HepG2 (cell line): ENCODE data around the gene CC2D1B.

Experiments used
- EZH2 ChIP-seq: conservative IDR thresholded peaks from 2 replicates; pipeline ENCODE4 v1.6.1; 2012; ENCODE audit warnings: mild to moderate bottlenecking, low read depth, low read length, moderate library complexity
- HDAC2 ChIP-seq: sonication (generic); formaldehyde crosslinking; IDR thresholded peaks from 2 replicates; pipeline ENCODE4 v1.4.0; 2020; ENCODE audit warnings: missing genetic modification reagents
- RAD21 ChIP-seq: fragments of 450-650 bp; formaldehyde crosslinking; IDR thresholded peaks from 2 replicates; pipeline ENCODE4 v1.5.0; 2020; ENCODE audit warnings: mild to moderate bottlenecking
- STAT5B ChIP-seq: sonication (generic); formaldehyde crosslinking; IDR thresholded peaks from 2 replicates; pipeline ENCODE4 v1.4.0; 2020; ENCODE audit warnings: missing genetic modification reagents
- TBX2 ChIP-seq: sonication (generic); formaldehyde crosslinking; IDR thresholded peaks from 2 replicates; pipeline ENCODE4 v1.5.0; 2020; ENCODE audit warnings: missing genetic modification reagents, mild to moderate bottlenecking, borderline replicate concordance
- ZNF891 ChIP-seq: sonication (generic); formaldehyde crosslinking; IDR thresholded peaks from 2 replicates; pipeline ENCODE4 v1.5.0; 2020; ENCODE audit warnings: mild to moderate bottlenecking, missing genetic modification reagents
- TF ChIP-seq, protein P1 (sequence below): sonication (generic); formaldehyde crosslinking; IDR thresholded peaks from 2 replicates; pipeline ENCODE4 v1.5.0; 2020; ENCODE audit warnings: mild to moderate bottlenecking, missing genetic modification reagents, moderate library complexity
- TF ChIP-seq, protein P2 (sequence below): sonication (generic); formaldehyde crosslinking; IDR thresholded peaks from 2 replicates; pipeline ENCODE4 v1.8.0; 2022; ENCODE audit warnings: missing genetic modification reagents, mild to moderate bottlenecking, moderate library complexity, borderline replicate concordance
- TF ChIP-seq, protein P3 (sequence below): IDR thresholded peaks from 2 replicates; pipeline ENCODE4 v1.6.1; 2012; ENCODE audit warnings: inconsistent platforms

DNA sequence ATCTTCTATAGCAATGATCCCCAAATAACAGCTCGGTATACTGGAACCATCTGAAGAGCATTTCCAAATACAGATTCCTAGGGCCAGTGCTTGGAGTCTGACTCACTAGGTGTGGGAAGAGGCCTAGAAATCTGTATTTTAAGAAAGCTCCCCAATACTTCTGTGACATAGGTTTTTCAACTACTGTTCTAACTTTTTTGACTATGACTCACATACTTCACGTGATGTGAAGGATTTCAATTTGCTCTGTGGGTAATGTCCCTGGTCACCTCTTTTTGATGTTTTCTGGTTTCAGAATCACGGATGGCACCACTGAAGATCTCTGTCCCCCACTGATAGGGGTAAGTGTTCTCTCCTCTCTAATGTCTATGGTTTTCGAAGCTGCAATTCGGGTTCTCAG lies 27.2 kb upstream of the CC2D1B start:
- TF ChIP-seq RAD21 (no peak), TBX2 (CRISPR knock-in tag) (no peak), EZH2 (no peak), ZNF891 (CRISPR knock-in tag) (no peak), HDAC2 (CRISPR knock-in tag) (no peak), STAT5B (CRISPR knock-in tag) (no peak)
- TF ChIP-seq, protein P1, sequence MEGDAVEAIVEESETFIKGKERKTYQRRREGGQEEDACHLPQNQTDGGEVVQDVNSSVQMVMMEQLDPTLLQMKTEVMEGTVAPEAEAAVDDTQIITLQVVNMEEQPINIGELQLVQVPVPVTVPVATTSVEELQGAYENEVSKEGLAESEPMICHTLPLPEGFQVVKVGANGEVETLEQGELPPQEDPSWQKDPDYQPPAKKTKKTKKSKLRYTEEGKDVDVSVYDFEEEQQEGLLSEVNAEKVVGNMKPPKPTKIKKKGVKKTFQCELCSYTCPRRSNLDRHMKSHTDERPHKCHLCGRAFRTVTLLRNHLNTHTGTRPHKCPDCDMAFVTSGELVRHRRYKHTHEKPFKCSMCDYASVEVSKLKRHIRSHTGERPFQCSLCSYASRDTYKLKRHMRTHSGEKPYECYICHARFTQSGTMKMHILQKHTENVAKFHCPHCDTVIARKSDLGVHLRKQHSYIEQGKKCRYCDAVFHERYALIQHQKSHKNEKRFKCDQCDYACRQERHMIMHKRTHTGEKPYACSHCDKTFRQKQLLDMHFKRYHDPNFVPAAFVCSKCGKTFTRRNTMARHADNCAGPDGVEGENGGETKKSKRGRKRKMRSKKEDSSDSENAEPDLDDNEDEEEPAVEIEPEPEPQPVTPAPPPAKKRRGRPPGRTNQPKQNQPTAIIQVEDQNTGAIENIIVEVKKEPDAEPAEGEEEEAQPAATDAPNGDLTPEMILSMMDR (CRISPR knock-in tag) = no peak
- TF ChIP-seq, protein P2, sequence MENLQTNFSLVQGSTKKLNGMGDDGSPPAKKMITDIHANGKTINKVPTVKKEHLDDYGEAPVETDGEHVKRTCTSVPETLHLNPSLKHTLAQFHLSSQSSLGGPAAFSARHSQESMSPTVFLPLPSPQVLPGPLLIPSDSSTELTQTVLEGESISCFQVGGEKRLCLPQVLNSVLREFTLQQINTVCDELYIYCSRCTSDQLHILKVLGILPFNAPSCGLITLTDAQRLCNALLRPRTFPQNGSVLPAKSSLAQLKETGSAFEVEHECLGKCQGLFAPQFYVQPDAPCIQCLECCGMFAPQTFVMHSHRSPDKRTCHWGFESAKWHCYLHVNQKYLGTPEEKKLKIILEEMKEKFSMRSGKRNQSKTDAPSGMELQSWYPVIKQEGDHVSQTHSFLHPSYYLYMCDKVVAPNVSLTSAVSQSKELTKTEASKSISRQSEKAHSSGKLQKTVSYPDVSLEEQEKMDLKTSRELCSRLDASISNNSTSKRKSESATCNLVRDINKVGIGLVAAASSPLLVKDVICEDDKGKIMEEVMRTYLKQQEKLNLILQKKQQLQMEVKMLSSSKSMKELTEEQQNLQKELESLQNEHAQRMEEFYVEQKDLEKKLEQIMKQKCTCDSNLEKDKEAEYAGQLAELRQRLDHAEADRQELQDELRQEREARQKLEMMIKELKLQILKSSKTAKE (CRISPR knock-in tag) = no peak
- TF ChIP-seq, protein P3, sequence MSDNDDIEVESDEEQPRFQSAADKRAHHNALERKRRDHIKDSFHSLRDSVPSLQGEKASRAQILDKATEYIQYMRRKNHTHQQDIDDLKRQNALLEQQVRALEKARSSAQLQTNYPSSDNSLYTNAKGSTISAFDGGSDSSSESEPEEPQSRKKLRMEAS = no peak
